ENCODE data around the gene MAPK8. TPM values are rescaled to one million over a fixed set of nuclear protein-coding genes. Genes with fewer than 3 reads are reported as not detected.

MAPK8 gene
- total RNA-seq, 1 donor from 2014 or later: 7.7 TPM

- DNase-seq (ENCODE audit: low spot score in 2 of 2): peak in 1 of 2 donors; percentile 54
- intact Hi-C loops (cut with DNase I): no loop called here
- Histone ChIP-seq H3K4me3 (no peak overlapping the region), H3K9me3 (no peaks in the 10 kb centered on the region), H3K27ac (no peak overlapping the region), H3K27me3 (no peaks in the 10 kb centered on the region), H3K36me3 (no peaks in the 10 kb centered on the region), H3K4me1 (peaks cover 2 to 17% of the 10 kb centered on the region in 2 donors)
- no peak for TF ChIP-seq CTCF (IDR thresholded peaks at IDR 0.05)
These were observed 162.5 kb downstream of the MAPK8 start for GRCh38 chr10:48468866-48469511.

GRCh38 chr10:48469516-48470020 lies 163.1 kb downstream of the MAPK8 start:
- TF ChIP-seq CTCF (IDR thresholded peaks at IDR 0.05): no peak
- no peaks in the 10 kb centered on the region for H3K9me3 ChIP-seq
- peak in 1 of 2 donors; percentile 28 for DNase-seq (ENCODE audit: low spot score in 2 of 2)
- no peaks in the 10 kb centered on the region for H3K36me3 ChIP-seq
- no peak overlapping the region for H3K27ac ChIP-seq
- intact Hi-C loops (cut with DNase I): no loop called here
- H3K4me1 ChIP-seq: peaks cover 2 to 17% of the 10 kb centered on the region in 2 donors
- H3K27me3 ChIP-seq: no peaks in the 10 kb centered on the region
- H3K4me3 ChIP-seq: no peak overlapping the region

DNA sequence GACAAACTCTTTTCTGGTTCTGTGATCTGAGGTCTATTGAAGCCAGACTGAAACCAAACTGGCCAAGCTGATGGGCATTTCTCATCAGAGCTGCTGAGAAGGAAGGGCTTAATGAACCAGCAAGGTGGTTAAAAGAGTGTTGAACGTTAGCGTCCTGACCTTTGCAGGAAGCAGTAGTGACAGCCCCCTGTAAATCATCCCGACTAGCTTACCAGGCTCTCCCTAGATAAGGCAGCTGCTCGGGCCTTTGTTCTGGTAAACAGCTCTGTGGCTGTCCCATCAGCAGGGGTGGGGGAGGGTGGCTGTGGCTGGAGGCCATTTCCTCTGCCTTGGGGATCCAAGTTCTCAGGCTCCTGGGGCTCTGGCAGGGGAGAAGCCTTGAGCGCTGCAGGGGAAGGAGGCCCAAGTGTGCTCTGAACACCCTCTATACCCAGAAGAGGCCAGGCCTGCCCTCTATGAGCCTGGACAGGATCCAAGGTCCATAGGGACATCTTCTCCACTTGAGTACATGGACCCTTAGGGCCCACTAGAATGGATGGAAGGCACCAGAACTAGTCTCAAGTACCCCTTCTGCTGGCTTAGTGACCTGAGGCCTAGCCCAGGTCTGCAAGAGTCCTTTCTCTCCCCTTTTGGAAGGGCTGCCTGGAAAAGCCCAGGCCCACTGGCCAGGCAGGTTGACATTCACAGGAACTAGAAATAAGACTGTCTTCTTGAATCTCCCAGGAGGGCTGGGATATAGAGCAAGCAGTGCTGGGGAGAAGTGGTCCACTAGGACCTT lies 163.8 kb downstream of the MAPK8 start:
- intact Hi-C loops (cut with DNase I): no loop called here
- no peaks in the 10 kb centered on the region for H3K9me3 ChIP-seq
- no peak overlapping the region for H3K4me3 ChIP-seq
- H3K36me3 ChIP-seq: no peaks in the 10 kb centered on the region
- peaks cover 2 to 9% of the 10 kb centered on the region in 2 donors for H3K4me1 ChIP-seq
- peak in 1 of 2 donors; percentile 53 for DNase-seq (ENCODE audit: low spot score in 2 of 2)
- TF ChIP-seq CTCF (IDR thresholded peaks at IDR 0.05): no peak
- H3K27ac ChIP-seq: no peak overlapping the region
- H3K27me3 ChIP-seq: no peaks in the 10 kb centered on the region

GRCh38 chr10:48470893-48471805 lies 164.7 kb downstream of the MAPK8 start:
- DNase-seq (ENCODE audit: low spot score in 2 of 2): peak in 1 of 2 donors; percentile 49
- no peak for TF ChIP-seq CTCF (IDR thresholded peaks at IDR 0.05)
- H3K27ac ChIP-seq: no peak overlapping the region
- H3K4me3 ChIP-seq: no peak overlapping the region
- intact Hi-C loops (cut with DNase I): no loop called here
- H3K27me3 ChIP-seq: no peaks in the 10 kb centered on the region
- no peaks in the 10 kb centered on the region for H3K9me3 ChIP-seq
- no peaks in the 10 kb centered on the region for H3K36me3 ChIP-seq
- H3K4me1 ChIP-seq: peaks cover under 1 to 2% of the 10 kb centered on the region in 2 donors

DNA sequence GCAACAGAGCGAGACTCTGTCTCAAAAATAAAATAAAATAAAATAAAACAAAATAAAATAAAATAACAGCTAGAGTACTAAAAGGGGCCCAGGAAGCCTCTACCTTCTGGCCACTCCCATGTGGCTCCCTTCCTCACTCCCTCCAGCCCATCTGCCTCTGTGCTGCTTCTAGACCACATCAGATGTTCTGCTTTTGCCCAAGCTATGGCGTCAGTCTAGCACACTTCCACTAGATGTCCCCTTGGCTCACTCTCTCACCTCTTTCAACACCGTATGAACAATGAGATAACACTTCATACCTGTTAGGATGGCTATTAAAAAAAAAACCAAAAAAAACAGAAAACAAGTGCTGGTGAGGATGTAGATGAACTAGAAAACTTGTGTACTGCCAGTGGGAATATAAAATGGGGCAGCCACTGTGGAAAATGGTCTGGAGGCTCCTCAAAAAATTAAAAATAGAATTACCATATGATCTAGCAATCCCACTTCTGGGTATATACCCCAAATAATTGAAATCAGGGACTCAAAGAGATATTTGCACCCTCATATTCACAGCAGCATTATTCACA lies 166.1 kb downstream of the MAPK8 start:
- no peak overlapping the region for H3K27ac ChIP-seq
- H3K4me1 ChIP-seq: no peaks in the 10 kb centered on the region
- no peaks in the 10 kb centered on the region for H3K27me3 ChIP-seq
- intact Hi-C loops (cut with DNase I): no loop called here
- no peak overlapping the region for H3K4me3 ChIP-seq
- no peak for TF ChIP-seq CTCF (IDR thresholded peaks at IDR 0.05)
- no peaks in the 10 kb centered on the region for H3K9me3 ChIP-seq
- H3K36me3 ChIP-seq: no peaks in the 10 kb centered on the region
- DNase-seq (ENCODE audit: low spot score in 2 of 2): no peak

All from ascending aorta (tissue), 2 donors.